GDM1 (cell line): Measurements from ENCODE around the gene FGFBP3.
A peak's percentile ranks its signal among the peaks of the same experiment; 100 is the strongest.

ENCODE experiments used
- DNase-seq: peaks from one replicate; lab custom pipeline; 2025; lab: John Stamatoyannopoulos, UW

FGFBP3 gene

GRCh38 chr10:91909117-91909677 is at the start of gene FGFBP3:
Gene FGFBP3, minus strand, starts transcription at chr10:91909486. Its CDS starts 517 bp downstream, at chr10:91908969.
- peak; percentile 10 for DNase-seq

- no peak for DNase-seq
Measured at GRCh38 chr10:91957091-91957490, 47.8 kb upstream of the FGFBP3 start.

GRCh38 chr10:91955114-91955513 is 45.8 kb upstream of the FGFBP3 start:
- DNase-seq, result no peak

- no peak for DNase-seq
Measured at GRCh38 chr10:91953600-91954160, 44.4 kb upstream of the FGFBP3 start.

GRCh38 chr10:91944880-91945630 is 35.8 kb upstream of the FGFBP3 start:
- DNase-seq, result no peak

GRCh38 chr10:91941426-91941825 is 32.1 kb upstream of the FGFBP3 start:
- no peak for DNase-seq

GRCh38 chr10:91939653-91940052 is 30.4 kb upstream of the FGFBP3 start:
- DNase-seq, result no peak

- no peak for DNase-seq
Measured at GRCh38 chr10:91935886-91936285, 26.6 kb upstream of the FGFBP3 start.

GRCh38 chr10:91932737-91933136 is 23.5 kb upstream of the FGFBP3 start:
- no peak for DNase-seq

GRCh38 chr10:91931526-91932190 is 22.4 kb upstream of the FGFBP3 start:
- DNase-seq, result no peak

- no peak for DNase-seq
Measured at GRCh38 chr10:91930939-91931338, 21.7 kb upstream of the FGFBP3 start.

- no peak for DNase-seq
Measured at GRCh38 chr10:91925022-91925320, 15.7 kb upstream of the FGFBP3 start.

- DNase-seq, result no peak
Measured at GRCh38 chr10:91924212-91925021, 15.1 kb upstream of the FGFBP3 start.

- peak; percentile 86 for DNase-seq
Measured at GRCh38 chr10:91923371-91924211, 14.3 kb upstream of the FGFBP3 start, which contains the start of gene BTAF1. Gene BTAF1, plus strand, starts transcription at chr10:91923770. Its CDS starts 307 bp downstream, at chr10:91924077.

GRCh38 chr10:91919651-91920050 is 10.4 kb upstream of the FGFBP3 start:
- no peak for DNase-seq

GRCh38 chr10:91910467-91910866 is 1.2 kb upstream of the FGFBP3 start:
- DNase-seq, result no peak

- peak; percentile 80 for DNase-seq
Measured at GRCh38 chr10:91908337-91909116, 759 bp downstream of the FGFBP3 start.

- no peak for DNase-seq
Measured at GRCh38 chr10:91907914-91908336, 1.4 kb downstream of the FGFBP3 start.

GRCh38 chr10:91907033-91907594 is 2.2 kb downstream of the FGFBP3 start:
- no peak for DNase-seq
